ENCODE results near the gene PLXNA2.

PLXNA2 gene

DNA sequence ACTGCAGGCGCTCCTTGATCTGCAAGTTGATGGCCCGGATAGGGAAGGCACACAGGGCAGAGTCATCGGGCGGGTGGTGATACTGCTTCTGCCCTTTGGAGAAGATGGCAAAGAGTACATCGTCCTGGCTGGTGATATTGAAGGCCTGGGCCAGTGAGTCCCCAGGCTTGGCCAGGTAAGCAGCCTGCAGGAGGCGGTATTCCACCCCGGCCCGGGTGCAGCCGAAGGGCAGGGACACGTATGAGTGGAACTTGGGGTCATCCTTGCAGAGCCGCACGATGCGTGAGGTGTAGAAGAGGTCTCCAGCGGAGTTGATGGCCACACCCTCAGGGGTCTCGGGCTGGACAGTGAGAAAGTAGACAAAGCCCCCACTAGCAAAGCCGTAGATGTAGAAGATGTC is 27.4 kb downstream of the PLXNA2 start:
- Histone ChIP-seq H3K36me3 (ENCODE audit: insufficient read depth, low read length) (no peaks in the 10 kb centered on the region), H3K9ac (ENCODE audit: low read depth, low read length) (no peak overlapping the region), H3K4me1 (ENCODE audit: insufficient read depth, low read length) (peaks cover 29% of the 10 kb centered on the region), H3K9me3 (ENCODE audit: control insufficient read depth, insufficient read depth, low read length) (no peaks in the 10 kb centered on the region)

DNA sequence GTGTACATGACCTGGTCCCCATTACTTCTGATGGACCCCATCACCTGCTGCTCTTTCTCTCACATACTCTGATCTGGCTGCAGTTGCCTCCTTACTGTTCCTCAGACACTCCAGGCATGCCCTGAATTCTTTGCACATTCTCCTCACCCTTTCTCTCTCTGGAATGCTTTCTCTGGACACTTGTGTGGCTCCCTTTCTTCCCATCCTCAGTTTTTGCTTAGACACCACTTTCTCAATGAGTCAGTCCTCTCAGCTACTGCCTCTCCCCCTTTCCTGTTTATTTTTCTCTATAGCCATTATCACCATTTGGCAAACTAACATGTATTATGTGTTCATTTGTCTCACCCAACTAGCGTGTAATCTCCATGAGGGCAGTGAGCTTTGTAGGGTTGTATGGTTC is 28.1 kb downstream of the PLXNA2 start:
- H3K36me3 ChIP-seq (ENCODE audit: insufficient read depth, low read length) = no peaks in the 10 kb centered on the region

DNA sequence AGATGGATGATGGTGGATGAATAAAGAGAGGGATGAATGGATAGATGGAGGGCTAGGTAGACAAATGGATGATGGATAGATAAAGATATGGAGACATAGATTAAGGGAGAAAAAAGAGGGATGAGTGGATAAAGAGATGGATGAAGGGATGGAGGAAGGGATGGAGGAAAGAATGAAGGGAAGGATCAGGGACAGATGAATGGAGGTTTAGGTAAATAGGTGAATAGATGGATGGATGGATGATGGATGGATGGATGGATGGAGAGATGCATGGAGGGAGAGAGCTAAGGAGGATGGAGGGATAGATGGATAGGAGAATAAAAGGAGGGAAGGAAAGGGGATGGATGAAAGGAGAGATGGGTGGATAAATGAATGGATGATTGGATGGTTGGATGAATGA is 28.8 kb downstream of the PLXNA2 start:
- Histone ChIP-seq H3K9ac (ENCODE audit: low read depth, low read length) (no peak overlapping the region), H3K4me1 (ENCODE audit: insufficient read depth, low read length) (peaks cover 25% of the 10 kb centered on the region), H3K36me3 (ENCODE audit: insufficient read depth, low read length) (no peaks in the 10 kb centered on the region), H3K9me3 (ENCODE audit: control insufficient read depth, insufficient read depth, low read length) (no peaks in the 10 kb centered on the region)

More for the DNA sequence above, 28.1 kb downstream of the PLXNA2 start:
- H3K4me1 ChIP-seq (ENCODE audit: insufficient read depth, low read length) = peaks cover 31% of the 10 kb centered on the region
- no peaks in the 10 kb centered on the region for H3K9me3 ChIP-seq (ENCODE audit: control insufficient read depth, insufficient read depth, low read length)
- H3K9ac ChIP-seq (ENCODE audit: low read depth, low read length) = no peak overlapping the region

DNA sequence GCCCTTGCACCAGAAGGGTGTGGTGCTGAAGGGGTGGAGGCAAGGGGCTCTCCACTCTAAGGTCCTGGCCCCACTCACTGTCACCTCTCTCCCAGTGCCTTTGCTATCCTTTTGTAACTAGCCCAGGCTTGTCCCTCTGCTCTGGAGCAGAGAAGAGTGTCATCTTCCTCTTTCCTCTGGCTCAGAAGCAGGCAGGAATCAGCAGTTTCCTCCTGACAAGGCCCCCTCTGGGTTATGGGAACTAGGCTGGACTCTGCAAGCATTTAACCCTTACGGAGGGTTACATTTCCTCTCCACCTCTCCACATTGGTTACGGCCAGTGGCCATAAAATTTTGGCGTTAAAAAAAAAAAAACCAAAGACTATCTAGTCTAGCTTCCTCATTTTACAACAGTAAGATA is 30.4 kb downstream of the PLXNA2 start:
- Histone ChIP-seq H3K36me3 (ENCODE audit: insufficient read depth, low read length) (no peaks in the 10 kb centered on the region; the same call in 1 of the 2 replicates), H3K9me3 (ENCODE audit: control insufficient read depth, insufficient read depth, low read length) (no peaks in the 10 kb centered on the region), H3K4me1 (ENCODE audit: insufficient read depth, low read length) (peaks cover 12% of the 10 kb centered on the region; the same call in 1 of the 2 replicates), H3K9ac (ENCODE audit: low read depth, low read length) (no peak overlapping the region)

DNA sequence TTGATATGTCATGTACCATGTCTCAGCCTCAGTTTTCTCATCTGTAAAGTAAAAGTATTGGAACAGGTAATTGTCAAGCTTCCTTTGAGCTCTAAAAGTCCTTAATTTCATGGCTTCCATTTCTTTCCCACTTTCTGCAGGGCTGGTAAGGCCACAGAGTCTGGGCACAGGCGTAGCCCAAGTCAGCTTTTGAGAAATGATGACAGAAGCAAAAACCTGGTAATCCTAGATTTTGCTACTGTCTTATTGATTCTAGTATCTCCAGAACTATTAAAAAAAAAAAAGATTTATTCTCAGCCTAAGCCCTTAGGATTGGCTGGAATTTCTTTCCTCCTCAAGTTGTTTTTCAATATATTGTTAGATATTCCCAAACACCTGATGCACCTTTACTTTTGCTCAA is 31.3 kb downstream of the PLXNA2 start:
- no peaks in the 10 kb centered on the region; the same call in 1 of the 2 replicates for H3K36me3 ChIP-seq (ENCODE audit: insufficient read depth, low read length)

DNA sequence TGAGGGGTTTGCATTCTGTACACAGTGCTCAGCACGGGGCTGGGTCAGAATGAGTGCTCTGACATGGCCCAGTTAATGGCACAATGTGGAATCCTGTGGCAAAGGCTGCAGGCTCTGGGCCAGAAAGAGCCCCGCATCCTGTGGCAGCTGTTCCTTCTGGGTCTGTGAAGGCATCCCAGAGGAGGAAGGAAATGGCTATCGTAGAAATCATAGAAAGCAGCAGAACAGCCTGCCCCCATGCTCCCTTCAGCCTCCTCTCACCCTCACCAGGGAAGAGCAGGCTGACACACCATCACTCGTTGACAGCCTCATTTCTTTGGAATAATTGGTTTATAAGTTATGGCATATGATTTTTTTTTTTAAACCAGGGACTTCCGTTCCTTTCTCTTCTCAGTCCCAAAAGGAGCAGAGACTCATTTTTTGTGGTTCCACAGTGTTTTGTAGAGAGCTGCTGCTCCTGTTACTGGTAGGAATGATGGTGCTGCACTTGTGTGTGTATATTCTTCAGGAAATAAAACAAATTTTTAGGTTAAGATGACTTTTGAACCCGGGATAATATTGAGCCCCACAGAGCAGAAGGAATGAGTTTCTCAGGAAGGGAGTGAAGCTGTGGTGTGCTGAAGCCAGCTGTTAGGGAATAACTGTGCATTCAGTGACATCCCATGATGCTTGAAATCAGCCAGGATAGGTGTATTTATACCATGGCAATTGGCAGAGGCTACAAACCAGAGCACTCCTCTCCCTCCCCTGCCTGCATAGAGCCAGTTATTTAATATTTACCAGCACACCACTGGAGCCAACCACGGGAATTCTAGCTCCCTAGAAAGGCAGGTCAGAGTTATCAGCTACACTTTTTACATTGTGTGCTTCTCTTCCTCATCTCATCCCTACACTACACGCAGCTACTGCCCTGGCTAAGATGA is 32.0 kb downstream of the PLXNA2 start:
- H3K4me1 ChIP-seq (ENCODE audit: insufficient read depth, low read length) = peaks cover 20% of the 10 kb centered on the region; the same call in 1 of the 2 replicates
- H3K9ac ChIP-seq (ENCODE audit: low read depth, low read length) = no peak overlapping the region
- no peaks in the 10 kb centered on the region for H3K9me3 ChIP-seq (ENCODE audit: control insufficient read depth, insufficient read depth, low read length)
- H3K36me3 ChIP-seq (ENCODE audit: insufficient read depth, low read length) = no peaks in the 10 kb centered on the region; the same call in 1 of the 2 replicates

More for the DNA sequence above, 31.3 kb downstream of the PLXNA2 start:
- peaks cover 14% of the 10 kb centered on the region; the same call in 1 of the 2 replicates for H3K4me1 ChIP-seq (ENCODE audit: insufficient read depth, low read length)
- no peak overlapping the region for H3K9ac ChIP-seq (ENCODE audit: low read depth, low read length)
- H3K9me3 ChIP-seq (ENCODE audit: control insufficient read depth, insufficient read depth, low read length) = no peaks in the 10 kb centered on the region

DNA sequence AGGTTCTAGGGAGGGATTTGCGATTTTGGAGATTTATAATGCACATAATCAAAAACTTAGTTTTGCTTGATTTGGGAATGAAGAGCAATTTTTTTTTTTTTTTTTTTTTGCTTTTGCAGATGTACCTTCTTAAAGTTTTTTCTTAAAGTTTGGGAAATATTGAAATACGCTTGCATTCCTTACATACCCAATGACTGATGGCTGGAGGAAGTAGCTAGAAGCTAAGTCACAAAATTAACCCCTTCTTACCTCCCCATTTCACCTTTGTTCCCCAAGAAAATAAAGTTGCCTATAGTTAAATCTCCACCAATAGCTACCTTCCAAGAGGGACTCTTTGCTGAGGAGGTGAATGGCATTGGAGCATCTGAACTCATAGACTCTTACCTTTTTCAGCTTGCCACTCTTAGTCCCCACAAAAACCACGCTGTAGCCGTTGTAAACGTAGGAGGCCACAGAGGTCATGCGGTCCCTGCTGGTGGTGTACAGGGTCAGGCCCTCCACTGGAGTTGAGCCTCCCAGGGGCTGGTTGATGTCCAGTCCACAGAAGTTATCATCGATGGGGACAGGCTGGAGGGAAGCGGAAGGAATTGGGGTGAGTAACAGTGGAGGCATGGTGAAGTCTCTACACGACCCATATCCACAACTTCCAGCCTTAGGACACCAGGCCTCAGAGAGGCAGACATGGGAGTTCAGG is 34.1 kb downstream of the PLXNA2 start:
- no peak overlapping the region for H3K9ac ChIP-seq (ENCODE audit: low read depth, low read length)
- no peaks in the 10 kb centered on the region for H3K9me3 ChIP-seq (ENCODE audit: control insufficient read depth, insufficient read depth, low read length)
- peaks cover 20% of the 10 kb centered on the region; the same call in 1 of the 2 replicates for H3K4me1 ChIP-seq (ENCODE audit: insufficient read depth, low read length)
- H3K36me3 ChIP-seq (ENCODE audit: insufficient read depth, low read length) = no peaks in the 10 kb centered on the region; the same call in 1 of the 2 replicates

DNA sequence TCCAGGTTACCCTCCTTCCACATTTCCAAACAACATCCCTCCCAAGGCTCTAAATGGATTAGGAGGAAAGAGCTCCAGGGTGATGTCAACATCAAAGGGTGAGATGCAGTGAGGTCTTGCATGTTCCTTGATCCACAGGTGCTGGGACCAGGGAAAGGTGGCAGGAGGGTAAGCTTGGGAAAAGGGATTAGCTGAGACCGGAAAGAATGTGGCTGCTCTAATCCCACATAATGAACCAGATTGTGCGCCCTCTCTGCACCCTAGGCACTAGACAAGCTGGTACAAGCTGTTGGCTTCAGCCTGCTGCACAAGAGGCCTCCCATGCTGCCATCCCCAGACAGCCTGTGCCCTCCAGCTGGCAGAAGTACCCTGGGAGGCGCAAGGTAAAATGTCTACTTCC is 34.9 kb downstream of the PLXNA2 start:
- Histone ChIP-seq H3K9me3 (ENCODE audit: control insufficient read depth, insufficient read depth, low read length) (no peaks in the 10 kb centered on the region), H3K9ac (ENCODE audit: low read depth, low read length) (no peak overlapping the region), H3K36me3 (ENCODE audit: insufficient read depth, low read length) (no peaks in the 10 kb centered on the region; the same call in 1 of the 2 replicates), H3K4me1 (ENCODE audit: insufficient read depth, low read length) (peaks cover 20% of the 10 kb centered on the region; the same call in 1 of the 2 replicates)

DNA sequence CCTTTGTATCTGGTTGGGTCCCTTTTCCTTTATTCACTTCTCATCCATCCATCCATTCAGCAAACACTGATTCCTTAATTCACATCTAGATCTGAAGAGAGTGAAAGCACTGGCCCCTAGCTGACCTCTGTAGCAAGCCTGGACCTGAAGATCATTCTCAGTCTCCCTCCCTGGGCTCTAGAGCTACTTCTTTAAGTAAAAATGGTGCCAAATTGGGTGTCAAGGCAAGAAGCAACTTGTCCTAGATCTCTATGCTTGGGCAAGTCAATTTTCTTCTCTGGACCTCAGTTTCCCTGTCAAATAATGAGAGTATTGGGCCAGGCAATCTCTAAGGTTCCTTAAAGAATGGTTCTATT is 36.1 kb downstream of the PLXNA2 start:
- H3K9ac ChIP-seq (ENCODE audit: low read depth, low read length) = no peak overlapping the region
- no peaks in the 10 kb centered on the region for H3K9me3 ChIP-seq (ENCODE audit: control insufficient read depth, insufficient read depth, low read length)
- peaks cover 10% of the 10 kb centered on the region; the same call in 1 of the 2 replicates for H3K4me1 ChIP-seq (ENCODE audit: insufficient read depth, low read length)
- H3K36me3 ChIP-seq (ENCODE audit: insufficient read depth, low read length) = no peaks in the 10 kb centered on the region; the same call in 1 of the 2 replicates

DNA sequence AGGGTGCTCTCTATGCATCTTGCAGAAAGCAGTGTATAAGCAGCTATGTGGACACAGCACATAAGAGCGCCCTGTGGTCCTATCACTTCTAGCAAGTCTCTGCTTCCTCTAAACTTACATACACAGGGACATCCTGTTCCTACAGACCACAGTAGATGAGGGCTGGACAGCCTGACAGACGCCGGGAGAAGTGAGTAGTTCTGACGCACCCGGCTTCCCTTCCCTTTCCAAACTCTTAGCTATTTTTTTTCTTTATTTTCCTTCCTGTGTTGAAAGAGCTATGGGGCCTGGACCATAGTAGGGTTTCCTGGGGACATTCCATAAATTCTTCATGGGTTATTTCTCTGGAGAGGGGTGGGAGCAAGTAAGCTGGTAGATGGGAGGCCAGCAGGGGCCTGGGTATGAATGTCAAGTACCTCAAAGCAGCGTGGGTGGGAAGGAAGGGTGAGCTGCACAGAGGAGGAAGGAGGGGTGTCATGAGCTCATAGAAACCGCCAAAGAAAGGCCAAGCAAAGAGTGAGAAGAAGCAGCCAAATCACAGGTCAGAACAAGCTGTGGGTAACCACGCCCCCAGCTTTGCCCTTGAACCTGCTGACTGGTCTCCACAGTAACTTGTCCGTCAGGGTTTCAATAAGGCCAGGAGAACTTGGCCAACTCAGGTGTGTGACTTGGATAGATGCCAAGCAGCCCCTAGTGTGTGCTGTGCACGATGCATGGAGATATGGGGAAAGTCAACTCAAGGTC is 36.6 kb downstream of the PLXNA2 start:
- H3K9me3 ChIP-seq (ENCODE audit: control insufficient read depth, insufficient read depth, low read length) = no peaks in the 10 kb centered on the region
- peaks cover 10% of the 10 kb centered on the region; the same call in 1 of the 2 replicates for H3K4me1 ChIP-seq (ENCODE audit: insufficient read depth, low read length)
- no peaks in the 10 kb centered on the region; the same call in 1 of the 2 replicates for H3K36me3 ChIP-seq (ENCODE audit: insufficient read depth, low read length)
- H3K9ac ChIP-seq (ENCODE audit: low read depth, low read length) = no peak overlapping the region

DNA sequence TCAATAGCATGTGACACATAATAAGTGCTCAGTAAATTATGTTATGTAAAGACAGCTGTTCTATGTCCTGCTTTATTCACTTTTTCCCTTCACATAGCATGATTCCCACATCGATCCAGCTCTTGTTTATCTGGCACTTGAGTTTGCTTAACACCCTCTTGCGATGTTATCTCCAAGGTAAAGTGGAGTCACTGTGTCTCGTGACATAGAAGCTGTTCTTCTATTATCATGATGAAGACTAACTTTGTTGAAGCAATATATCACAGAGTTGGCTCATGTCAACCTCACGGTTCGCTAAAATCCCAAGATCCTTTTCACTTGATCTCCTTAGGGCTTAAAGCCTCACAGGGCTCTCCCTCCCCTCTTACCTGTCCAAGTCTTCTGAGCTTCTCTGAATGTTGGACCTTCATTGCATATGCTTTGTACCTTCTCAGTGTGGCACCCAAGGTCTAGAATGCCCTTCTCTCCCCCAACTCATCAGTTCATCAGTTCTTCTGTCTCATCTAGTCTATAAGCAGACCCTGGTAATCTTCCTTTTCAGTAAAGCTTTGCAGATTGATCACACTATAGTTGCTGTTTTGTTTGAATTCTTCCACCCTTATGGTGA is 38.0 kb downstream of the PLXNA2 start:
- peaks cover 8% of the 10 kb centered on the region; the same call in 1 of the 2 replicates for H3K4me1 ChIP-seq (ENCODE audit: insufficient read depth, low read length)
- no peaks in the 10 kb centered on the region for H3K9me3 ChIP-seq (ENCODE audit: control insufficient read depth, insufficient read depth, low read length)
- no peaks in the 10 kb centered on the region; the same call in 1 of the 2 replicates for H3K36me3 ChIP-seq (ENCODE audit: insufficient read depth, low read length)
- no peak overlapping the region for H3K9ac ChIP-seq (ENCODE audit: low read depth, low read length)

DNA sequence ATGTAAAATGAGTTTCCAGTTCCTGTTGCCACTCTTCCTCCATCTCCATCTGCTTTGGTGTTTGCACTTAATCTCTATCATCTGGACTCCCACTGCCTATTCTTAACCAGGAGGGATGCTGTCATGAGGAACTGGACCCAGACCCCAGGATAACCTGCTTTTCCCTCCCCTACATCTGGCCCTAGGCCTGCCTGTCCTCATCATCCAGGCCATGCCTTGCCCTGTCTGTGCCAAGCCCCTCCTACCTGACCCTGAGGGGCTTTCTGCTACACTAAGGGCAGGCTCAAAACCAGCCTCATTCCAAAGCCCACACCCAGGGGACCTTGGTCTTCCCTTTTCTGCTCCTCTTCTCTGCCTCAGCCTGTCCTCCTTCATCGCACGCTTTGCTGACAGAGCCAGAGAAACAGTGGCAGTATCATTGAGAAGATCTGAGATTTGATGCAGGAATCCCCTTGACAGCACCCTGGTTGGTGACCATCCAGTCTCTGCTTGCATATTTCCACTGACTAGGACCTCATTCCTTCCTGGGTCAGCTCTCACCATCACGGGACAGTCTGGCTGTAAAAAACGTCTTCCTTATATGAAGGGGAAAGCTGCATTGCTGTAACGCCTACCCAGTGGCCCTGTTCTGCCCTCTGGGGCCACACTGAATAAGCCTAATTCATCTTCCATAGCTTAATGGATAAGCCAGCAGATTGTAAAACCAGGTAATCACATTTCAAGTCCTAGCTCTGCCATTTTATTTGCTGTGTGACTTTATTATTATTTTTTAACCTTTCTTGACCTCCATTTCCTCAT is 38.8 kb downstream of the PLXNA2 start:
- H3K4me1 ChIP-seq (ENCODE audit: insufficient read depth, low read length) = peaks cover 8% of the 10 kb centered on the region; the same call in 1 of the 2 replicates
- H3K9me3 ChIP-seq (ENCODE audit: control insufficient read depth, insufficient read depth, low read length) = no peaks in the 10 kb centered on the region
- H3K36me3 ChIP-seq (ENCODE audit: insufficient read depth, low read length) = no peaks in the 10 kb centered on the region; the same call in 1 of the 2 replicates
- H3K9ac ChIP-seq (ENCODE audit: low read depth, low read length) = no peak overlapping the region

DNA sequence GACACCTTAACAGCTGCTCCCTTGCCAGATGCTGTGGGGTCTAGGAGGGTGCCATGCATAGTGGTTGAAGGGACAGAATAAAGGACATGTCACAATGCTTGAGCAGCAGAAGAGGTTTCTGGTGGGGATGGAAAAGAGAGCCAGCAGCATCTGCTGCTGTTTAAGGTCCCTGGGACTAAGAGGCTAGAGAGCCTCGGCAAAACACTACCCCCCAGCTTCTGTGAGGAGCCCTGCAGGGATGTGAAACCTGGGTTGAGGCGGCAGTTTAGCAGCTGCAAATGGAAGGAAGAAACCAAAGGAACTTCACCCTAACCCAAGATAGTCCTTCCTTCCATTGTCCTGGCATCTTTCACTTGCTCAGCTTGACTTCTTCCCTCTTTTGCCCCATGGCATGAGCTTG is 39.4 kb downstream of the PLXNA2 start:
- Histone ChIP-seq H3K9ac (ENCODE audit: low read depth, low read length) (no peak overlapping the region), H3K36me3 (ENCODE audit: insufficient read depth, low read length) (no peaks in the 10 kb centered on the region; the same call in 1 of the 2 replicates), H3K4me1 (ENCODE audit: insufficient read depth, low read length) (peaks cover 8% of the 10 kb centered on the region; the same call in 1 of the 2 replicates), H3K9me3 (ENCODE audit: control insufficient read depth, insufficient read depth, low read length) (no peaks in the 10 kb centered on the region)

Measured in ES-I3 (cell line).